Loucy (cell line): ENCODE results near the gene OR8G5.

Experiments used
- EZH2phosphoT487 ChIP-seq: fragments of 200-600 bp; IDR thresholded peaks from 2 replicates; pipeline ENCODE4 v1.6.1; 2018; ENCODE audit warnings: antibody characterized with exemption, mild to moderate bottlenecking, moderate library complexity, borderline replicate concordance
- TF ChIP-seq, protein P1 (sequence below): fragments of 200-600 bp; sonication (generic); conservative IDR thresholded peaks from 2 replicates; pipeline ENCODE4 v1.5.1; 2014; ENCODE audit warnings: mild to moderate bottlenecking, antibody characterized with exemption, low read length

DNA sequence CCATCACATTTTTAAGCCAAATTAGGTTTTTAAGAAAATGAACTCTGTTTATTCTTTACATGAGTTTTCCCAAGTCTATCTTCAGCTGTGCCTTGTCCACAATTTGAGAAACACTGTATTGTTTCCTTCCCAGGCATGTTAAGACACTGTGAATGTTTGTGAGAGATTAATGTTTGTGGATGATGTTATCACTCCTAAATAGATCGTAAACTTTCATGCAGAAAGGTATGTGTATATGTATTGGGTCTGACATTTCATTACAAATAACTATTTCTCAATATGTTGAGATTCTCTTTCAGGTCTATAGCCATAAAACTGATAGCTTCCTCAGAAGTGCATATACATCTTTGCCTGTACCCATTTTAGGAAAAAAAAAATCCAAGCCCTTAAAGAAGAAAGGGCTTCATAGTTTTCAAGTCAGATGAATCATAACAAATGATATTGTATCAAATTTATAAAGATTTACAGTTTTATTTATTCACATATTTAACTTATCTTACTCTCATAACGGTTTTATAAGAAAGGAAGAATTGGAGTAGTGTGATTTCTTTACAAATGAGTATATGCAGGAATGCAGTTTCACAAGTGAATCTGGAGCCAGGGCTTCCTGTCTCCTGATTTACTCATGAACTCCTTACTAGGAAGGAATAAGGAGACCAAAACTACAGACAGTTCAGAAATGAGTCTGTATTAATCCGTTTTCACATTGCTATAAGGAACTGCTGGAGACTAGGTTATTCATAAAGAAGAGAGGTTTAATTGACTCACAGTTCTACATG, 46.4 kb downstream of the OR8G5 start:
- TF ChIP-seq, protein P1, sequence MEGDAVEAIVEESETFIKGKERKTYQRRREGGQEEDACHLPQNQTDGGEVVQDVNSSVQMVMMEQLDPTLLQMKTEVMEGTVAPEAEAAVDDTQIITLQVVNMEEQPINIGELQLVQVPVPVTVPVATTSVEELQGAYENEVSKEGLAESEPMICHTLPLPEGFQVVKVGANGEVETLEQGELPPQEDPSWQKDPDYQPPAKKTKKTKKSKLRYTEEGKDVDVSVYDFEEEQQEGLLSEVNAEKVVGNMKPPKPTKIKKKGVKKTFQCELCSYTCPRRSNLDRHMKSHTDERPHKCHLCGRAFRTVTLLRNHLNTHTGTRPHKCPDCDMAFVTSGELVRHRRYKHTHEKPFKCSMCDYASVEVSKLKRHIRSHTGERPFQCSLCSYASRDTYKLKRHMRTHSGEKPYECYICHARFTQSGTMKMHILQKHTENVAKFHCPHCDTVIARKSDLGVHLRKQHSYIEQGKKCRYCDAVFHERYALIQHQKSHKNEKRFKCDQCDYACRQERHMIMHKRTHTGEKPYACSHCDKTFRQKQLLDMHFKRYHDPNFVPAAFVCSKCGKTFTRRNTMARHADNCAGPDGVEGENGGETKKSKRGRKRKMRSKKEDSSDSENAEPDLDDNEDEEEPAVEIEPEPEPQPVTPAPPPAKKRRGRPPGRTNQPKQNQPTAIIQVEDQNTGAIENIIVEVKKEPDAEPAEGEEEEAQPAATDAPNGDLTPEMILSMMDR = no peak
- no peak for TF ChIP-seq EZH2phosphoT487
